NCI-H2029 (cell line): ENCODE measurements around the gene SKAP1.
A peak's percentile ranks its signal among the peaks of the same experiment; 100 is the strongest.
"Not testable (repeated sequence)": the region's sequence is repeated elsewhere in the genome, so short reads cannot be mapped to it uniquely, and the experiment has no call there.

ENCODE experiments used
- DNase-seq: peaks from one replicate; lab custom pipeline; 2025; lab: John Stamatoyannopoulos, UW

Gene SKAP1

DNA sequence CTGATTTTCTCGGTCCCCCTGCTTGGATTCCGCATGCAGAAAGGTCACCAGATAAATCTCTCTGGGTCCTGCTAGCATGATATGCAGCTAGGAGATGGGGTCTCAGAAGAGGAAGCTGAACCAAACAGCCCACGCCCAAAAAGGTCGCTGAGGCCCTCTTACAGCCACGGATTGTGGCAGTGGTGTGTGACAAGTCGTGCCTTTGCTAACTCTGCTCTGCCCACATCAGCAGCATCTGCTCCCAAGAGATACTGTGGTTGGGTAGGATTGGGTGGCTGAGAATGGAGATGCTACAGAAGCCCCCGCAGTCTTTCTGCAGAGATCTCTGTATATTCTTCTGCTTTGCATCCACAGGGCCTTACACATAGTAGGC, 15.2 kb upstream of the SKAP1 start:
- no peak for DNase-seq

DNA sequence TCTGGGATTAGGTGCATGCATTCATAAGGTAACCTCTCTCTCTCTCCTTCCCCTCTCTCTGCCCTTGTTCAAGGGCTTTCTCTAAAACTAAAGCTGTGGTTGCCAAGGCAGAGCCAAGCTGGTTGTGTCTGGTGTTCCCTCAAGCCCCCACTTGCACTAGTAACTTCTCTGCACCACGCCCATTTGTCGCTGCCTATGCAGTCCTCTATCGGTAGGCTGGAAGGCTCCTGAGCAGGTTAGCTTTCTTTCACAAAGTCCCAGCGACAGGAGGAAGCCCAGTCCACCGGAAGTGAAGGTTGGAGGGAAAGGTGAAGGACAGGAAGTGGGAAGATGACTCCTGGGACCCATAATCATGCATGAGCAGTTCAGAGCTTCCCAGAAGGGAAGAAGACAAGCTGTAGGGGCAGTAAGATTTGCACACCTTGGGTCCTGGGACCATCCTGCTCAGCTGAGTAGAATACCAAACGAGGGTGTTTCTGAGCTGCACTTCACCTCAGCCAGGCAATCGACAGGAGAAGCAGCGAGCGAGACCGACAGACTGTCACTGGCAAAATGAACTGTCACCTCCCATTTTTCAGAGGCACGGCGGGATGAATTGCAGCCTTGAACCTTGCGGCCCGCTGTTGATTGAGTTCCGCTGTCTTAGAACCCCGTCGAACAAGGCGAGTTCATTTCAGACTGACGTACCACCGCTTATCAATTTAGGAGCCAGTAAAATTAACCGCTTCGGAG, 14.7 kb upstream of the SKAP1 start:
- no peak for DNase-seq

DNA sequence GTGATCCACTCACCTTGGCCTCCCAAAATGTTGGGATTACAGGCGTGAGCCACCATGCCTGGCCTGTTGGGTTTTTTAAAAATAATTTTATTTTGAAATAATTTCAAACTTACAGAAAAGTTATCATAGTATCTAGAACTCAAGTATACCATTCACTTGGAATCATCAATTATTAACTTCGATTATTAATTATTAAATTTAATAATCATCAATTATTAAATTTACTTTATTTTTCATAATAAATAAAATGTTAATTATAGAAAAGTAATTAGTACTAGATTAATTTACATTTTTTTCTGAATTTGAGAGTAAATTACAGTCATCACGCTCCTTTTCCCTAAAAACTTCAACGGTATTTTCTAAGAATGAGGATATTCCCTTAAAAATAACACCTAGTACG, 13.7 kb upstream of the SKAP1 start:
- no peak for DNase-seq

DNA sequence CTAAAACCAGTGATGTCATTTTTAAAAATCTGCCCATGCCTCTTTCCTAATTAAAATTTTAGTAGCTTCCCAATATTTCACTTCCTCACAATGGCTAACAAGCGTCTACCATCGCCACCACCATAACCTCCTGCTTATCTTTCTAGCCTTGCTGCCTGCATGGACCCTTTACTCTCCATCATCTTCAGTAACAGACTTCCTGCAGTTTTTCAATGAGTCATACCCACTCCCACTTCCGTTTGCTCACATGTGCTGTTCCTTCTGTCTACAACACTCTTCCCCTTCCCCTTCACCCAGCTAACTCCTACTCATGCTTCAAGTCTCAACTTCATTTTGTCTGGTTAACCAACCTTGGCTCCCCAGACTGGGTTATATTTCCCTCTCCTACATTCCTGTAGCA, 12.8 kb upstream of the SKAP1 start:
- DNase-seq, result no peak

DNA sequence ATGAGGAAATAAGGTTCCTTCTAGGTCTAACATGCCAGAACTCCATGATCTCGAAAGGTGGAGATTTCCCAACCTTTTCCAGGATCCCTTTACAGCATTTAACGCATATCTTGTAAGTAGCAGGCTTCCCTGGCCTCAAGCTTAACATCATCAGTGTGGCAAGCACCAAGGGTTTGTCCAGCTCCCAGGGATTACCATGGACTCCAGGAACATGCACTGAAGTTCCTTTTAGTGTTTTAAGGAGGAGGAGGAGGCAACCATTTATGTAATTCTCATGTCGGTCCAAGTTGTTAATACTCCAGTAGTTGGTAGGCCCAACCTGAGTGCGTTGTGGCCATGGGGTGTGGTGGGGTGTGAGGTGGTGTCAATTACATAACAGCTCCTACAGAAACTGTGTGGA, 11.8 kb upstream of the SKAP1 start:
- DNase-seq, result no peak

DNA sequence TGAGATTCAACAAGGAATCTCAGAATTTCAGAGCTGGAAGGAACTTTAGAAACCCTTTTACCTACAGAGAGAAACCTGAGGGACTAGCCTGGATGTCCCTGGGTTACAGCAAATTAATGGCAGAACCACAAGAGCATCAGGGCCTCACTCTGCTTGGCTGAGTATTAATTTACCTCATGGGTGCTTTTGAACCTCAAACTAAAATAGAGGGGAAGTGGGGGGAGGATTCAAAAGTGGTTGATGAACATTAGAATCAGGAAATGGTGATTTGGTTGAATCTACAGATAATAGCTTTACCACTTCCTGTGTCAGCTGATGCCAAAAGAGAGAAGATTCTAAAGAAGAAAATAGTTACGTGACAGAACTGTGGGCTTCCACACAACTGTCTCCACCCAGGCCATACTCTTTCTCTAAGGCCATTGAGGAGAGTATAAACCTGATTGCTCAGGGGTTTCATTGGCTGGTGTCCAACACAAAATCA, 11.3 kb upstream of the SKAP1 start:
- no peak for DNase-seq

DNA sequence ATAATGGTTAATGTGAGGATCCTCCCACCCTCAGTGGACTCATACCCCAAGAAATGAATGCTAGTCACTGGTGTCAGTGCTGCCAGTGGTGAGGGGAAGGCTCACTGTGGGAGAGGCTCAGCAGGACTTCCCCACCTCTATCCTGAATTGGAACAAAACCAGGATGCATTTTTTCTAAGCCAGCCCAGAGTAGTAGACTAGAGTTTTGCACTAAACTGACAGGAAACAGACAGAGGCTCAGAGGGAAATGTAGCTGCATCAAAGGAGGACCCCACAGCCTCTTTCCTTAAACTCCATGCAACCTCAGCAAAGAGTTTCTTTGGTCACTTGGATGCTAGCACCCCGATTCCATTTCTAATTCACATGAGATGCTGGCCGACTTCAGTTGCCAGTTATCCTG, 10.7 kb upstream of the SKAP1 start:
- no peak for DNase-seq

DNA sequence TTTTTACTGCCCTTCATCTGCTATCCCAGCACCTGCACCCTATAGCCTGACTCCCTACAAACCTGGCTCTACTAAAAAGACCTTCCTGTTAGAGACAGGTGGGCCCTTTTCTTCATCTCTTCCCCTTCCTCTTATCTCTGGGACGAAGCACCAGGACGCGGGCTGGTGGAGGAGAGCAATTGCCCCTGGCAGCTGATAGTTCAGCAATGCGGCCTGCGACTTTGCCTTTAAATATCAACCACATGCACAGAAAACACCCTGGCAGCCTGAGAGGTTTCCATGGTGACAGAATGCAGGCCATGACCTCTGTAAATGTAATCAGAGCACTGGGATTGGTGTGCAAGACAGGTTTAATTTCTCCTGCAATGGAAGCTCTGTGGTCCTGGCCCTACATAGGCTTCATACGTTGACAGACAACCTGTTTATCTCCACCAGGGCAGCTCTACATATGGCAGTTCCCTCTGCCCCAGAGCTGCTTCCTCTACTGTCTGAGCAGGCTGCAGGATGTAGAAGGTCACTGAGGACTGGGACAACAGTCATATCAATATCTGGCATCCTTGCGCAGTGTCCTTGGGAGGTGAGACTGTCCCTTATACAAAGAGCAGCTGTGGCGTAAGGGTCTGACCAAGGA, 10.0 kb upstream of the SKAP1 start:
- no peak for DNase-seq

DNA sequence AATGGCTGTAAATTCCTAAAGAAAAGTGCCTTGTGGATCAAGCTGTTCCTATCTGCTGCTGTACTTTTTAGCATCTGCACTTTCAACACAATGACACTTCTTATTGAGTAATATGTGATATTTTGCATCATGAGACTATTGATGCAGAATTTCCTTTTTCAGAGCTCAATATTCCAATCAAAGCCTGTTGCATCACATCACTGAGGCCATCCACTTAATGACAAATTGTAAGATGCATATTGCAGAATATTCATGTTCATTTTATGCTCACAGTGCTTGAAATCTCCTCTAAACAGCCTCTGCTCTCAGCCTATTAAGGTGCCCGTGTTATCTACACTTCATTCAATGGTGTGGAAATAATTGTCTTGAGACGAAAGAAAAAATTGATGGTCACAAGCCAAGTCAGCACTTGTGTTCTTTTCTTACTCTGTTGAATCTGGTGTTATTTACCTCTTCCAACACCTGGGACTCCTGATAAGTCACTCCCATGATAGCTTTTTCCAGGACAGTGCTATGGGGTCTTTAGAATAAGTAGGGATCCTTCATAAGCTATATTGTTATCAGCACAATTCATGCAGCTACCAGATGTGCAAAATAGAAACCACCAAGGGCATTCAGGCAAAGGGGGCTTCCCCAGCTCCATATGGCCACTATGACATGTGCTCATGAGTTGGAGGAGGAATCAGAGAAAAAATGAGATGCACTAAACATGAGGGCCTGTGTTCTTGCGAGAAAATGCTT, 9.3 kb upstream of the SKAP1 start:
- DNase-seq, result no peak

DNA sequence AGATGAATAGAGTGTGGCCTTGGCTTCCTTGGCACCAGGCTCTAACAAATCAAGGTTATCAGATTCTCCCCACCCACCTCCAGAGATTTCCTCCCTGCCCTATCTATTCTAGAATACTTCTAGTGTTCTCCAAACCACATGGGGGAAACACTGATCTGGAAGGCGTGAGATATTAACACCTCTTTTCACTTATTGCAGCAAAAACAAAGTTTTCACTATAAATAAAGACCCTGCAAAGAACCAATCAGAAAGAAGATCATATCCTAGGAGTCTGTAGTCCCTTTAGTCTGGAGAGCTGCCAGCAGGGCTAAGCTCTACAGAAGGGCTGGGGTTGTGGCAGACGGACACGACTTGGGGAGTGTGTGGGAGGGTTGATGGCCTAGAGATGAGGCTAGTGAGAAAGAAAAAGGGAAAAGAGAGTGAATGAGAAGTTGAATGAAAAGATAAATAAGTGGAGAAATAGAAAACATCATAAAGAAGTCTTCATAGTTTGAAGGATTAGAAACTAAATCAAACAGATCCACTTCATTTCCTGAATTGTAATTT, 8.6 kb upstream of the SKAP1 start:
- DNase-seq, result no peak

DNA sequence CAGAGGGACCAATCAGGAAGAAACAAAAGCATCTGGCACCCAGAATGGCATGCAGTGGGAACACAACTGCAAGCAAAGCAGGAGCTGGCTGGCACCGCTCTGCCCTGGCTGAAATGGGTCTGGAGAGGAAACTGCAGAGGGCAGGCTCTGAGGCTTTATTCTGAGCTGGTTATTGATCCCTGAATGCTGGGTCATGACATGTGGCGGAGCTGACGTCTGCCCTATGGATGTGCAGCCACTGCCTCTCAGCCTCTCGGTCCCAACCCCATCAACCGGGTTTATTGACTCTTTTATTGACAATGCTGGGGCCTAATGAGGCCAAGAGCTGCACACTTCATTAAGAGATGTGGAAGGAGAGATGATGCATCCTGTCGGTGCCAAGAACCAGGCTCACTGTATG, 3.9 kb upstream of the SKAP1 start:
- no peak for DNase-seq

DNA sequence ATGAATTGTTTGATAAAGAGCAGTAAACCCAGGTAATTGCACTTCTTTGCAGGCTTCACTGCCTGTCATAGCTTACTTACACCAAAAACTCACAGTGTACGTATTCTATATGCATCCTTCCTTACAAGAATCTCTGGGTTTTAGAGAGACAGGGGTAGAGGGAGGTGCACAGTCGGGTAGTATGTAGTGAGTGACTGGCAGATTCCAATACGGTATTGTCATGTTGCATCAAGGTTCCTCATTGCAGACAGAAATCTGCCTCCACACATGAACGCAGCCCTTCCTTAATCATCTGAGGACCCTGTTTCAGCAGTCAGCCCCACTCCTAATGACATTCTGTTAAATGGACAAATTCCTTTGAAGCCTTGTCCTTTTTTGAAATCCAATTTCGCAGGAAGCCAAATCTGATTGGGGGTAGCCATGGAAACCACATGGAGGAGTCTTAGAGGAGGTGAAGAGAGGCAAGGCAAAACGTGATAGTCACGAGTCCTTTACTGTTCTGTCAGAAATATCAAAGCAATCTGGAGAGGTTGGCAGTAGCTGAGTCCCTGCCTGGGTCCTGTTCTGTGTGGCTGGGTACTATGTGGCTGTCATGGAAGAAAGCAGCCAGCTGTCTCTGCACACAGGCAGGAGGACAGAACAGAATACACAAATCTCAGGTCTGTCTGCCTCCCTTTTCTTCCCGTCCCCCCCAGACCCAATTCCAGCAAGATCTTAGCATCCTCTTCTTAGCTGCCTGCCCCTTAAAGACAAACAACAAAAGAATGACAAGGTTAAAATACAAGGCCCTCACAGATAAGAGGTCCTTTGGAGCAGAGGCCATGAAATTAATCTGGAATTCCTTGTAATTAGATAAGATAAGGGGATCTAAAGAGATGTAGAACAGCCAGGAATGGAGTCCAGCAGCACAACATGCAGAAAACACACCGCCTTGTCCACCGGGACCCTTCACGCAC, 3.1 kb upstream of the SKAP1 start:
- no peak for DNase-seq

DNA sequence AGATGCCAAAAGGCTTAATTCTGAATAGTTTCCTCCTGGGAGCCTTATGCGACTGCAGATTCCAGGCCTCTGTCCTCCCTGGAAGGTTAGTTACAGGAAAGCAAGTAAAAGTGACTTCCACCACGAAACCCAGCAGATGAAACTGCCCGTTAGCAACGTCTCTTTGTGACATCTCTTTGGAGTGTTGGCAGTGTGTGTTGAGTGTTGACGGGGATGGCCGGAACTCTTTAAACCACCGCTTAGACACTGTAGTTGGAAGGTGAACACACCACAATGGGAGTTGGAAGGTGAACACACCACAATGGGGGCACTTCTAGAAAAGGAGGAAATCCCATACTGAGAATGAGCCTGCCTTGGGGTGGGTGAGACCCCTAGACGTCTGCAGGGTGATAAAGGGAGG, 858 bp downstream of the SKAP1 start:
- DNase-seq, result no peak

DNA sequence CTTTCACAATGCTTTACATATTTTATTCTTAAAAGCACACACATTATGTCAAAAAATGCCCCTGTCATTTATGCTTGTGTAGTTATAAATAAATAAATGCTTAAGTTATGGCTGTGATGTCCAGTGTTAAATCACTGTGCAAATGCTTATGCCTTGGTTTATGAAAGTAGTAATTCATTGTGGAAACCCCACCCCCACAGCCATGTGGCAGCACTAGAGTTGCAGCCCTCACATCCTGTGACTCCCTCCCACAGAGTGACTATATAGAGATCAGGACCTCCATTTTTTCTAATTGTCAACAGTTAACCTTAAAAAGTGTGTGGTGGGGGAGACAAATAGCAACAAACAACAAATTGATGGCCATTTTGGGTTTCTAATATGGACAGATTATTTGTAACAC, 2.4 kb downstream of the SKAP1 start:
- peak; percentile 71 for DNase-seq

DNA sequence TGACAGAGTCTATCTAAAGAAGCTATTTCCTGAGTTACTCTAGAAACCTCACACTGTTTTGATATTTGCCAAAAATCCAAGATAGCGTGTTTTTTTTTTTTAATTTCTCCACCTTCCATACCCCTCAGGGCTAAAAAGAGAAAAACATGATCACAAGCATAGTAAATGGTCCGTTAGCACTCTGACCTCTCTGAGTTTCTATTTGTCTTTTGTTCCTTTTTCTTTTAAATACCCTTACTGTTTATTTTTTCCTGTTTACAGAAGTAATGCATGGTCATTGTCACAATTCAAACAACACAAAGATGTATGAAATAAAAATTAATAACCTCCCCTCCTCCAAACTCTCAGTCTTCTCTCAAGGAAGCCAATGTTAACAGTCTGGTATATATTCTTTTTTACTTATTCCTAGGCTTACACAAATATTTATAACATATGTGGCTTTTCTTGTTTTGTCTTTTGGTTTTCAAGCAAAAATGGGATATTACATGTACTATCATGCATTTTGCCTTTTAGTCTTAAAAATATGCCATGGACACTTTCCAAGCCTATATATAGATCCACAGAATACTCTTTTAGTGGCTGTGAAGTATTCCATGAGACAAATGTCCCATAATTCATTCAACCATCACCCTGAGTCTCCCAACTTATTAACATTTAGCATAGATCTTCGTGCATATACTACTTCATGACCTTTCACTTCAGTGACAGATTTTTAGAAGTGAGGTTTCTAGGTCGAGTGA, 3.1 kb downstream of the SKAP1 start:
- DNase-seq, result no peak

DNA sequence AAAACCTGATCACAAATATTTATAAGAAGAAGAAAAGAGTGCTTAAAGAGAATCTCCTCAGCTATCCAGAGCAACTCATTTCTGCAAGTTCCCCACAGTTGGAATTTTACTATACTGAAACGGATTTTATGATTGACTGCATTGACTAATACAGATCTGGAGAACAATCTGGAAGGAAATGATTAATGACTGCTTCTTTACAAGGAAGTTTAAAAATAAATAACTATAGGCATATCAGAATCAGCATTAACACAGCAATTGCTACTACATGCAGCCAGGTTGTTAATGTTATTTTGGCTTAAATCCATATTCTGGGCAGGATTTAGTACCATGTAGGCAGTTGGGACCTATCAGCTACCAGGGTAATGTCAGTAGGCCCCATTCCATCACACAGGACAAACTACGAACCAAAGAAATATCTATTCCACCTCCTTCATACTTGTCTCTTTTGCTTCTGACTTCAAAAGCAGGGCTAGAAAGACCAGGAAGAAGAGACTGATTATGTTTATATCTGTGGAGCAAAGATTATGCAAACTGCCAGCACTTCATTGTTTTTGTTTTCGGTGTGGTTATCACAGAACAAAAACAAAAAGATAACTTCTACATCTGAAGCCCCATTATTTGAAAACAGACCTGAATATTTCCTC, 3.9 kb downstream of the SKAP1 start:
- no peak for DNase-seq

DNA sequence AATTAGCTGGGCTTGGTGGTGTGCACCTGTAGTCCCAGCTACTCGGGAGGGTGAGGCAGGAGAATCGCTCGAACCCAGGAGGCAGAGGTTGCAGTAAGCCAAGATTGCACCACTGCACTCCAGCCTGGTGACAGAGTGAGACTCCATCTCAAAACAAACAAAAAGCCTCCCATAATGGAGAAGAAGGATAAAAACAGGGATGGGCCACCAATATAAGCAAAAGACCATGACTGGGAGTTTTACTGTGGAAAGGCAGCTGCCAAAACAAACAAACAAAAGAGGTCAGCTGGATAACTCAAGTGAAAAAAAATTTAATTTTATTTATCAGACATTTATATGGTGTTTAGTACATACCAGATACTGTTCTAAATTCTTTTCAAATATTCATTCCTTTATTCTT, 8.0 kb downstream of the SKAP1 start:
- not testable (repeated sequence) for DNase-seq

DNA sequence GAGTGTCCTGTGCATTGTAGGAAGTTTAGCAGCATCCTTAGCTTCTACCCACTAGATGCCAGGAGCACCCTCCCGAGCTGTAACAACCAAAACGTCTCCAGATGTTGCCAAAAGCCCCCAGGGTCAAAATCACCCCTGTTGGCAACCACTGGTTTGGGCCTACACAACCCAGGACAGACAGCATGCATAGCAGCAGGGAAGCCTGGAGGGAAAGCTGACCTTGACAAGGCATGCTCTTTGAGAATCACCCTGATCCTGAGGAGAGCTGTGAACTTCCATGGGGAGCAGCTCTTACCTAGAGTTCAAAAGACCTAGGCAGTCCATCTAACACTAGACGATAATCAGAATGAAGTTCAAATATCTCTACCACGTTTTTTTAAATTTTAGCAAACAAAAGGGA, 9.2 kb downstream of the SKAP1 start:
- DNase-seq, result no peak

DNA sequence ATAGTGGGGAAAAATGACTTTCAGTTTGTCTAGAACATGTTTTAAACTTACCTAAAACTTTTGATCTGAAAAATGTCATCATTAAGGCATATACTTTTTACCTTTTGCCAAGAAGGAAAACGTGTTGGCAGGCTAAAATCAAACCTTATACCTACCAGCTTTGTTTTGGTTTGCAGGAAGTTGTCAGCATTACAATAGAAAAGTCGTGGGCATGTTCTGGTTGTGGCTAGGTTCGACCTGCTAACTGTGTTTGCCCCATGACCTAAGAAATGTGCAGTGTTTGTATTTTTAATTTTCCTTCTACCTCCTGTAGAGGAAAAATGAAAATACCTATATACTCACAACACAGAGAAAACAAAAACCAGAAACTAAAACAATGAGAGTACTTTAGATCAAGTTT, 13.0 kb downstream of the SKAP1 start:
- DNase-seq, result no peak

DNA sequence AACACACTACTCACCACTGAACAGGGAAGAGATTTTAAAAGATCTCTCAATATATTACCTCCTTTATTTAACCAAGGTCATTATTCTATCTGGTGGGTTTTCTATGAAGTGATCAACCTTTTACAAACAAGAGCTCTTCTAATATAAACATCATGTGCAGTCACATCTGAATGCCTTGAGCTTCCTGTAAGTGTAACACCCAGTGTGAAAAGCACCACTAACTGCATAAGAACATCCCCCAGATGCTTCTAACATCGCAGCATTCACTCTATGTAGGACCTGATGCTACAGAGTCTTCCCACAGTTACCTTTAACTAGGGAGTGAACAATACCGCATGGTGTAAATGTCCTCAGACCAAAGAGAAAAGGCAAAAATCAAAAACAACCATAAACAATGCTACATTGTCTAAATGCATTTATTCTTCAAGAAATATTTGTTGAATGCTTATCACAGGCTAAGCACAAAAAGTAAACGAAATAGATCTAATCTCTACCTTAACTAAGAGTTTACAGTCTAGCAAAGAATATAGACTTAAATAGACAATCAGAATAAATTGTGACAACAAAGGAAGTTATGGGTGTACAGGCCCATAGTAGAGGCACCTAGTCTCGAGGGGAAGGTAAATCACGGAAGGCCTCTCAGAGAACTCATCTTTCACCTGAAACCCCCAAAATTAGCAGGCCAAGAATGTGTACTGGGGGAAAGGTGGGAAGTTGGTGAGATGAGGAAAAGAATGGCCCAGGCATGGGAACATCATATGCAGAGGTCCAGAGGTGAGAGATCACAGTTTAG, 16.2 kb downstream of the SKAP1 start:
- no peak for DNase-seq
